Right lobe of liver (tissue), 6 donors: ENCODE measurements around the gene NKAIN2. TPM values are rescaled to one million over a fixed set of nuclear protein-coding genes. Genes with fewer than 3 reads are reported as not detected.
A peak's percentile ranks its signal among the peaks of the same experiment; 100 is the strongest.

Source experiments
- ATAC-seq, 4 donors: fragments of 200-7000 bp; cut with Tn5 transposase; one replicate each; pipeline ENCODE4 v1.9.1; 2020; ENCODE audit warnings: mild to moderate bottlenecking in 4 of 4, moderate library complexity in 4 of 4
- DNase-seq, 3 donors: peaks; one replicate each; pipeline ENCODE4 v3.0.0-alpha.2; 2020
- H3K27ac ChIP-seq, 3 donors: fragments of 200-600 bp; one replicate each; pipeline ENCODE4 v1.8.0; 2022
- H3K27me3 ChIP-seq, 2 donors: fragments of 200-600 bp; one replicate each; pipeline ENCODE4 v1.8.0; 2022
- H3K36me3 ChIP-seq, 4 donors: fragments of 200-600 bp; sonication (generic) in 1 of 4; one replicate each; pipeline versions ENCODE4 v1.5.1 to v1.8.0; 2017 to 2022; ENCODE audit warnings: control low read depth in 1 of 4
- H3K4me1 ChIP-seq, 4 donors: fragments of 200-600 bp; sonication (generic) in 1 of 4; one replicate each; pipeline versions ENCODE4 v1.5.1 to v1.8.0; 2017 to 2022; ENCODE audit warnings: control low read depth in 1 of 4
- H3K4me3 ChIP-seq, 3 donors: fragments of 200-600 bp; one replicate each; pipeline ENCODE4 v1.8.0; 2022
- H3K9me3 ChIP-seq, 4 donors: fragments of 200-600 bp; sonication (generic) in 1 of 4; one replicate each; pipeline versions ENCODE4 v1.5.1 to v1.8.0; 2017 to 2022; ENCODE audit warnings: control low read depth in 1 of 4
- CTCF ChIP-seq, 4 donors: fragments of 200-600 bp in 3 of 4; fragments of 450-650 bp in 1 of 4; IDR thresholded peaks; one replicate each; pipeline versions ENCODE4 v1.5.1 to v1.8.0; 2016 to 2022; ENCODE audit warnings: antibody characterized with exemption in 4 of 4, mild to moderate bottlenecking in 2 of 4
- POLR2A ChIP-seq: fragments of 450-650 bp; IDR thresholded peaks from one replicate; pipeline ENCODE4 v1.6.1; 2017; ENCODE audit warnings: antibody characterized with exemption, mild to moderate bottlenecking
- WGBS: methylation state at CpG from one replicate; pipeline ENCODE4 v1.1.6; 2018; ENCODE audit warnings: low coverage, low lambda C conversion rate; ENCODE audit not compliant: insufficient coverage; ENCODE audit errors: missing lambda C conversion rate; 5-methylcytosine and 5-hydroxymethylcytosine counted together
- intact Hi-C, 2 donors: fragments of 100-400 bp; cut with DNase I; formaldehyde crosslinking; loops; one replicate each; pipeline versions ENCODE4 v1.11.2 to v1.14.1; 2022
- total RNA-seq, 6 experiments: library from RNA; depleted of rRNA in 2 of 6; stranded (reverse); fragments of >200 nt in 2 of 6; fragmentation: NEBNext Ultra II Directional in 3 of 6; extraction: Animal tissue kit (Norgen Biotek cat#: 25700) in 3 of 6; gene quantifications; one replicate each; pipeline versions ENCODE4 v1.1.0 to v1.2.4, GENCODE V29; 2016 to 2023
- donor health status: DM: no; HTN: yes; CAD: no.
- donor health status: DM: no; HTN: no; CAD: no.
- donor health status: DM: no; HTN: no; CAD: no.
- donor health status: DM: no; HTN: yes; CAD: no.
- donor health status: DM: no; HTN: yes; CAD: no.

The NKAIN2 gene
- total RNA-seq, 6 experiments from 2014 or later = 0.16 to 0.28 TPM; not detected in 4

DNA sequence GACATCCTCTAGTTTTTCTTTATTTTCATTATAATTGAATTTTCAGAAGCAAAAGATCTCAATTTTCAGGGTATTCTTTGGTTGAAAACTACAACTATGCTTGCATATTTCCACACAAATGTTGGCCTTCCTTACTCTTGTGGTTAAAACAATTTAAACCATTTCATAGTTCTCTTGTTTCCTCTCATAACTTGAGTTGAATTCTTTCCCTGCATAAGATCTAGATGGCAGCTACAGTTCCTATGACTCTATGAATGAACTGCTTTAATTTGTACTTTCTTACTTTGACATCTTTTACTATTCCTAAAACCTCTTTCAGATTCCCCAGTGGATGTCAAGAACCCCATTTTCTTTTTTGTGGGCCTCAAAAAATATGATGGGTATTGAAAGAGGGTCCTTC lies 564.5 kb downstream of the NKAIN2 start:
- ATAC-seq (no peak), DNase-seq (no peak)
- TF ChIP-seq CTCF (IDR thresholded peaks at IDR 0.05) (no peak), POLR2A (no peak)
- Histone ChIP-seq H3K9me3 (no peaks in the 10 kb centered on the region), H3K27me3 (no peaks in the 10 kb centered on the region), H3K4me3 (no peak overlapping the region), H3K36me3 (no peaks in the 10 kb centered on the region), H3K27ac (no peak overlapping the region), H3K4me1 (peaks cover 0 to 3% (median 0%) of the 10 kb centered on the region in 4 donors)
- intact Hi-C loops = no loop called here

GRCh38 chr6:124371974-124372475 lies 568.4 kb downstream of the NKAIN2 start:
- 36% methylated on average over 2 of the region's 2 CpGs for WGBS
- ATAC-seq = peak in 1 of 4 donors; percentile 14
- H3K27me3 ChIP-seq = no peaks in the 10 kb centered on the region
- no peak for DNase-seq
- TF ChIP-seq POLR2A (no peak), CTCF (IDR thresholded peaks at IDR 0.05) (no peak)
- H3K36me3 ChIP-seq = no peaks in the 10 kb centered on the region
- H3K4me1 ChIP-seq = peaks cover 0 to 3% (median 0%) of the 10 kb centered on the region in 4 donors
- no peaks in the 10 kb centered on the region for H3K9me3 ChIP-seq
- intact Hi-C loops = no loop called here
- H3K27ac ChIP-seq = peak overlapping the region in 1 of 3 donors; percentile 47
- H3K4me3 ChIP-seq = no peak overlapping the region

GRCh38 chr6:124373386-124373785 lies 569.7 kb downstream of the NKAIN2 start:
- Histone ChIP-seq H3K27ac (no peak overlapping the region), H3K27me3 (no peaks in the 10 kb centered on the region), H3K4me3 (no peak overlapping the region), H3K4me1 (peaks cover 0 to 3% (median 0%) of the 10 kb centered on the region in 4 donors), H3K36me3 (no peaks in the 10 kb centered on the region), H3K9me3 (no peaks in the 10 kb centered on the region)
- TF ChIP-seq CTCF (IDR thresholded peaks at IDR 0.05) (no peak), POLR2A (no peak)
- DNase-seq = no peak
- WGBS = 19% methylated on average over 1 of the region's 1 CpG
- intact Hi-C loops = no loop called here
- ATAC-seq = no peak

- Histone ChIP-seq H3K36me3 (no peaks in the 10 kb centered on the region), H3K27ac (no peak overlapping the region), H3K27me3 (no peaks in the 10 kb centered on the region), H3K4me3 (no peak overlapping the region), H3K9me3 (no peaks in the 10 kb centered on the region), H3K4me1 (no peaks in the 10 kb centered on the region)
- DNase-seq = no peak
- TF ChIP-seq CTCF (IDR thresholded peaks at IDR 0.05) (no peak), POLR2A (no peak)
- no peak for ATAC-seq
- intact Hi-C loops = no loop called here
Observed at GRCh38 chr6:124389127-124389526, 585.5 kb downstream of the NKAIN2 start.

DNA sequence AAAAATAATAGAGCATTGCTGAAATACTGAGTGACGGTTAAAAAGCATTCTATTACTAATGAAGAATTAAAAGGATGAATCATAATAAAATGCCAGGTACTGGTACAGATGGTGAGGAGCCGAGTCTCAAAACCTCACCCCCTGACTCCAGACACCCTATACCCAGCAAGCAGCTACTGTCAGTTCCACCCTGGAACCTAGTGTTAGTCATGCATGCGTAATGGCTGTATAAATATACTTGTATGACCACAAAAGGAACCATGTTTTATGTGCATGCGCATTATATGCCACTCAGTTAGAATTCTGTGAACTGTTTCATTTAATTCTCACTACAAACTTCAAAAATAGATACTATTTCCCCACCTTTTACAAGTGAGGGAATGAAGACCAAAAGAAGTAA lies 589.9 kb downstream of the NKAIN2 start:
- H3K27ac ChIP-seq = no peak overlapping the region

More for the DNA sequence above, 589.9 kb downstream of the NKAIN2 start:
- Histone ChIP-seq H3K9me3 (no peaks in the 10 kb centered on the region), H3K27me3 (no peaks in the 10 kb centered on the region), H3K4me3 (no peak overlapping the region), H3K4me1 (no peaks in the 10 kb centered on the region), H3K36me3 (no peaks in the 10 kb centered on the region)
- intact Hi-C loops = no loop called here
- DNase-seq = no peak
- 65% methylated on average over 4 of the region's 4 CpGs for WGBS
- ATAC-seq = no peak
- TF ChIP-seq POLR2A (no peak), CTCF (IDR thresholded peaks at IDR 0.05) (no peak)
